Activated B cell treated with CpG ODN at 0.5 μM for 24 hours (primary cell): ENCODE results near the gene PLEKHO2. TPM values are rescaled to one million over a fixed set of nuclear protein-coding genes. Genes with fewer than 3 reads are reported as not detected.

ENCODE experiments used
- ATAC-seq: fragments of 200-7000 bp; cut with Tn5 transposase; one replicate; pipeline ENCODE4 v1.10.0; 2021; ENCODE audit warnings: low read depth, mild to moderate bottlenecking, moderate library complexity
- CTCF ChIA-PET: fragments of 350-600 bp; sonication (Branson Sonifier 250); formaldehyde crosslinking; loops from one replicate; lab custom pipeline; 2021; ENCODE audit warnings: antibody characterized with exemption; lab: Charles Lee
- POLR2A ChIA-PET: fragments of 350-600 bp; sonication (Branson Sonifier 250); formaldehyde crosslinking; loops from one replicate; lab custom pipeline; 2021; ENCODE audit warnings: antibody characterized with exemption; lab: Charles Lee
- DNase-seq: peaks from one replicate; pipeline ENCODE4 v3.0.0; 2022
- H3K27ac Mint-ChIP-seq: one replicate; pipeline ENCODE4 v1.8.0; 2020; ENCODE audit warnings: mixed read lengths
- H3K27me3 Mint-ChIP-seq: one replicate; pipeline ENCODE4 v1.8.0; 2021; ENCODE audit warnings: mixed read lengths
- H3K36me3 Mint-ChIP-seq: one replicate; pipeline ENCODE4 v1.8.0; 2021; ENCODE audit warnings: low read depth, mixed read lengths
- H3K4me1 Mint-ChIP-seq: one replicate; pipeline ENCODE4 v1.8.0; 2021; ENCODE audit warnings: mixed read lengths
- H3K4me3 Mint-ChIP-seq: one replicate; pipeline ENCODE4 v1.8.0; 2020; ENCODE audit warnings: mild to moderate bottlenecking, mixed read lengths
- H3K9me3 Mint-ChIP-seq: one replicate; pipeline ENCODE4 v1.8.0; 2020; ENCODE audit warnings: mixed read lengths
- CTCF ChIP-seq: fragments of 200-600 bp; IDR thresholded peaks from one replicate; pipeline ENCODE4 v1.8.0; 2022; ENCODE audit warnings: antibody characterized with exemption, mild to moderate bottlenecking
- intact Hi-C: fragments of 100-400 bp; cut with micrococcal nuclease; formaldehyde crosslinking; loops from one replicate; pipeline ENCODE4 v1.15.1; 2024
- total RNA-seq: library from RNA; stranded (reverse); gene quantifications from 2 replicates; pipeline ENCODE4 v1.2.3, GENCODE V29; 2022

Gene PLEKHO2
- total RNA-seq, 1 donor from 2014 or later: 38.1 TPM

DNA sequence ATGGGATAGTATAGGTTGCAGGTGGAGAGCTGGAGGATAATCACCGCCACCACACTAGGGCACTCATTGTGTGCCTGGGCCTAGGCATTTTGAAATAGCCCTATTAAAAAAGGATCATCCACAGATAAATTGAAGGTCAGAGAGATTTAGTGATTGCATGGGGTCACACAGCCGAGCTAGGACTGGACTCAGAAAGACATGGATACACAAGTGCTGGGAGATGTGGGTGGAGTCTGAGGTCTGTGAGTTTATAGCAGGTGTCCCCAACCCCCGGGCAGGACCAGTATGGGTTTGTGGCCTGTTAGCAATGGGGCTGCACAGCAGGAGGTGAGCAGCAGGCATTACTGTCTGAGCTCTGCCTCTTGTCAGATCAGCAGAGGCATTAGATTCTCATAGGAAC lies 64.7 kb downstream of the PLEKHO2 start:
- ChIA-PET CTCF (interaction anchor here (0.9 to 6.5 kb wide), 10 partner anchors 10 to 220 kb away, joined by 3 to 55 read pairs (median 6); no protein-coding TSS in a partner anchor), POLR2A (interaction anchor here (1.2 to 5.9 kb wide), 4 partner anchors 13 to 84 kb away, joined by 3 to 74 read pairs (median 6); partner anchors contain the start of genes PLEKHO2 and SPG21)
- DNase-seq (no peak), ATAC-seq (no peak)
- no peaks in the 10 kb centered on the region for H3K9me3 Mint-ChIP-seq
- peaks cover 42% of the 10 kb centered on the region for H3K4me1 Mint-ChIP-seq
- peaks cover 7% of the 10 kb centered on the region for H3K27me3 Mint-ChIP-seq
- H3K27ac Mint-ChIP-seq: no peak overlapping the region
- H3K36me3 Mint-ChIP-seq: no peaks in the 10 kb centered on the region
- no peak for TF ChIP-seq CTCF
- intact Hi-C loops: no loop called here
- H3K4me3 Mint-ChIP-seq: no peak overlapping the region

DNA sequence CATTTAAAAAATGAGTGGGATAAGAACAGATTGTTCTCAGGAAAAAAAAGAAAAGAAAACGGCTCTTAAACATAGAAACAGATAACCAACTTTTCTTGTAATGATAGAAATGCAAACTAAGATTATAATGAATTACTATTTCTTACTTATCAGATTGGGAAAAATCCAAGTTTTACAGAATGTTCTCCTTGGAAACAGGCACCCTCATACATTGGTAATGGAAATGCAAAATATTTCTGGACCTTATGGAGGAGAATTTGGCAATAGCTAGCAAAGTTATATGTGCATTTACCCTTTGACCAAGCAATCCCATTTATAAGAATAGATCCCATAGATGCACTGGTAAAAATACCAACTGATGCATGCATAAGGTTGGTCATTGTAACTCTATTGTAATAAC lies 66.3 kb downstream of the PLEKHO2 start:
- Mint-ChIP-seq H3K27ac (no peak overlapping the region), H3K9me3 (no peaks in the 10 kb centered on the region), H3K27me3 (peaks cover 11% of the 10 kb centered on the region), H3K4me1 (peaks cover 29% of the 10 kb centered on the region), H3K4me3 (no peak overlapping the region), H3K36me3 (no peaks in the 10 kb centered on the region)
- DNase-seq: no peak
- ChIA-PET CTCF (interaction anchor here (1.5 to 4.9 kb wide), 2 partner anchors 73 to 97 kb away, joined by 3 to 39 read pairs; no protein-coding TSS in a partner anchor), POLR2A (interaction anchor here (0.9 kb wide), 1 partner anchor 65 kb away, joined by 3 read pairs; no protein-coding TSS in a partner anchor)
- TF ChIP-seq CTCF: no peak
- intact Hi-C loops: no loop called here
- ATAC-seq: no peak

- TF ChIP-seq CTCF: no peak
- H3K4me3 Mint-ChIP-seq: no peak overlapping the region
- intact Hi-C loops: no loop called here
- peaks cover 11% of the 10 kb centered on the region for H3K27me3 Mint-ChIP-seq
- ChIA-PET POLR2A (no interaction called here), CTCF (interaction anchor here (1.9 kb wide), 1 partner anchor 182 kb away, joined by 7 read pairs; no protein-coding TSS in a partner anchor)
- H3K36me3 Mint-ChIP-seq: no peaks in the 10 kb centered on the region
- ATAC-seq (no peak), DNase-seq (no peak)
- H3K4me1 Mint-ChIP-seq: peaks cover 14% of the 10 kb centered on the region
- no peak overlapping the region for H3K27ac Mint-ChIP-seq
- no peaks in the 10 kb centered on the region for H3K9me3 Mint-ChIP-seq
Observed at GRCh38 chr15:64909546-64909945, 67.8 kb downstream of the PLEKHO2 start.

DNA sequence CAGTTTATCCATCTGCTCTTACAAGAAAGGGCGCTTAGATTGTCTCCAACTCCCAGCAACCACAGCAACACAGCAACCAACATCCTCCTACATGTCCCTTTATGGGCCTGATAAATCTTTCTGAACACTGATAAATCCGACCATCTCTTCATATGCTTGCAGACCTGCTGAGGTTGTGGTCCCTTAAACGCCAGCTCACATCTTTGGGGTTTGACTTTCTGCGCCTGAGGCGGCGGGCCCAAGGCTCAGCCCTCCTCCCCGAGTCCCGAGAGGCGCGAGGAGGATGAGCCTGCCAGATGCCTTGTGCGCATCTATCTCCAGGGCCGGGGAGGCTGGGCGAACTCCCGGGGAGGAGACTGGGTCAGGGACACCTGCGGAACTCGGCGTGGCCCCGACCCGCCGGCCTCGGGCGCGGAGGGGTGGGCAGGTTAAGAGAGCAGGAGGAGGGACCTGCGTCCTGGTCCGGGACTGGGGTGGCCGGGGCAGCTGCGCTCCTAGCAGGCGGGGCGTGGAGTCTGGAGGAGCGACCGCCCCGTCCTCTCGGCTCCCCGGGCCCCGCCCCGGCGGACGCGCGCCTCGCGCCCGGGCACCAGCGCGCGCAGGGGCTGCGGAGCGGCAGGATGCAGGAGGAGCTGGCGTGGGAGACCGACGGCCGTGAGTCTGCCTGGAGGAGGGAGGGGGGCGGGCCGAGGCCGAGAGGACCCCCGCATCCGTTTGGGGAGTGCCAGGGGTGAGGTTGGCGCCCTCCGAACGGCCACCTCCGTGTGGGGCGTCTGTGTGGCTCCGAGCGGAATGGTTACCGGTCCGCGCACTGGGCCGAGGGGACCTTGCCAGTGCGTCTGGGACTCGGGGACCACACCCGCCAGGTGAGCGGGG lies 69.8 kb downstream of the PLEKHO2 start, which contains the start of gene ANKDD1A:
ANKDD1A (plus strand) TSS at position 592 of the 876 bp plus-strand sequence; CDS start at position 621, 29 bp downstream.
- no peak for TF ChIP-seq CTCF
- POLR2A ChIA-PET: no interaction called here
- no peaks in the 10 kb centered on the region for H3K9me3 Mint-ChIP-seq

More for the DNA sequence above, 69.8 kb downstream of the PLEKHO2 start, which contains the start of gene ANKDD1A:
- DNase-seq: peak; percentile 33
- CTCF ChIA-PET: interaction anchor here (1.3 to 1.9 kb wide), 2 partner anchors 101 to 184 kb away, joined by 3 to 7 read pairs; no protein-coding TSS in a partner anchor
- intact Hi-C loops: no loop called here
- peak within 1 kb of the TSS; percentile 73 for H3K4me3 Mint-ChIP-seq
- ATAC-seq: peak; percentile 77
- no peak within 1 kb of the TSS for H3K27ac Mint-ChIP-seq
- peaks cover 11% of the 10 kb centered on the region for H3K27me3 Mint-ChIP-seq
- no peaks in the 10 kb centered on the region for H3K36me3 Mint-ChIP-seq
- peaks cover 7% of the 10 kb centered on the region for H3K4me1 Mint-ChIP-seq
